ENCODE measurements around the gene CEL. TPM values are rescaled to one million over a fixed set of nuclear protein-coding genes. Genes with fewer than 3 reads are reported as not detected.

Gene CEL
- total RNA-seq, 2 donors from 2014 or later: 0.78 to 5.3 TPM

DNA sequence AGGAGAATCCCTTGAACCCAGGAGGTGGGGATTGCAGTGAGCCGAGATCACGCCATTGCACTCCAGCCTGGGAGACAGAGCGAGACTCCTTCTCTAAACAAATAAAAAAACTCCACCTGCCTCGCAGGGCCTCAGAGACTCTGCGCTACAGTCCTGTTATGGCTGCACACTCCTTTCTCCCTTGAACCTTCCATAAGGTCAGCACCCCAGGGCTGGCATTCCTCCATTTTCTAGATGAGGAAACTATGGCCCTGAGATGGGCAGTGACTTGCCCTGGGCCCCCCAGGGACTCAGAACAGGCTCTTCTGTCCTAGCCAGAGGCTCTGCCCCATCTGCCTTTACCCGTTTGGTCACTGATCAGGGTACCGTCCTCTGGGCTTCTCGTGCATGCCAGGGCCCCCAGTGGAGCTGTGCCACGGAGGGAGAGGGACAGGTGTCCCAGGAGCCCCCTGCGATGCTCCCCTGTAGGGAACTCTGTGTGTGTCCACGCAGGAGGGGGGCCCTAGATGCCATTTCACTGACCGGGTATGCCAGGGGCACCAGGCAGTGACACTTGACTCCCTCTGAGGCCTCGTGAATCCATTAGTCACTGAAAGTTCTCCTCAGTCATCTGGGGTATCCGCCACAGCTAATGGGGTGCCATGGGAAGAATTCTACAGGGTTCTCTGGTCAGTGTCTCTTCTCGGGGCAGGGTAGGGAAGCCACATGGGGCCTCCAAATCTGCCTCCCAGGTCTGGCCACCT lies 43.1 kb downstream of the CEL start:
- no peak for ATAC-seq (ENCODE audit: insufficient number of reproducible peaks, low FRiP score, low read depth)

DNA sequence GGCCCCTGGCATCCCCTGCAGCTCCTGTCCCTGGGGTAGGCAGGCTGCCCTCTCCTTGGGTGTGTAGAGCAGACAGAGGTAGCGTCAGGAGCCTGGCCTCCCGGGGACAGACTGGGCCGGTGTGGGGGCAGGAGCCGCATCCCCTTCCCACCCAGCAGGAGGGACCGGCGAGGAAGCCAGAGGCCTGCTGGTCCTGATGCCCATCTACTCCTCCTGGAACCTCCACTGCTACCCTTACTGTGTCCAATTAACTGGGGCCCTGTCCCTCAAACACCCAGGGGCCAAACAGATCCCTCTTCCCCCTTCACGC lies 43.6 kb downstream of the CEL start:
- TF ChIP-seq, protein P1, sequence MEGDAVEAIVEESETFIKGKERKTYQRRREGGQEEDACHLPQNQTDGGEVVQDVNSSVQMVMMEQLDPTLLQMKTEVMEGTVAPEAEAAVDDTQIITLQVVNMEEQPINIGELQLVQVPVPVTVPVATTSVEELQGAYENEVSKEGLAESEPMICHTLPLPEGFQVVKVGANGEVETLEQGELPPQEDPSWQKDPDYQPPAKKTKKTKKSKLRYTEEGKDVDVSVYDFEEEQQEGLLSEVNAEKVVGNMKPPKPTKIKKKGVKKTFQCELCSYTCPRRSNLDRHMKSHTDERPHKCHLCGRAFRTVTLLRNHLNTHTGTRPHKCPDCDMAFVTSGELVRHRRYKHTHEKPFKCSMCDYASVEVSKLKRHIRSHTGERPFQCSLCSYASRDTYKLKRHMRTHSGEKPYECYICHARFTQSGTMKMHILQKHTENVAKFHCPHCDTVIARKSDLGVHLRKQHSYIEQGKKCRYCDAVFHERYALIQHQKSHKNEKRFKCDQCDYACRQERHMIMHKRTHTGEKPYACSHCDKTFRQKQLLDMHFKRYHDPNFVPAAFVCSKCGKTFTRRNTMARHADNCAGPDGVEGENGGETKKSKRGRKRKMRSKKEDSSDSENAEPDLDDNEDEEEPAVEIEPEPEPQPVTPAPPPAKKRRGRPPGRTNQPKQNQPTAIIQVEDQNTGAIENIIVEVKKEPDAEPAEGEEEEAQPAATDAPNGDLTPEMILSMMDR (IDR thresholded peaks at IDR 0.05): no peak
- Histone ChIP-seq H3K9me3 (no peaks in the 10 kb centered on the region), H3K4me1 (ENCODE audit: control insufficient read depth in 1 of 2, low read depth in 2 of 2) (no peaks in the 10 kb centered on the region), H3K27ac (no peak overlapping the region), H3K4me3 (no peak overlapping the region), H3K36me3 (peaks cover 84% of the 10 kb centered on the region), H3K27me3 (replicated peaks; ENCODE audit: insufficient read depth) (no peaks in the 10 kb centered on the region)
- DNase-seq (ENCODE audit: low spot score) (no peak), ATAC-seq (ENCODE audit: insufficient number of reproducible peaks, low FRiP score, low read depth) (no peak)

More for the DNA sequence above, 43.1 kb downstream of the CEL start:
- H3K27ac ChIP-seq: no peak overlapping the region
- no peaks in the 10 kb centered on the region for H3K4me1 ChIP-seq (ENCODE audit: control insufficient read depth in 1 of 2, low read depth in 2 of 2)
- TF ChIP-seq, protein P1 (IDR thresholded peaks at IDR 0.05): no peak
- no peaks in the 10 kb centered on the region for H3K9me3 ChIP-seq
- H3K27me3 ChIP-seq (replicated peaks; ENCODE audit: insufficient read depth): no peaks in the 10 kb centered on the region
- peak; percentile 1 for DNase-seq (ENCODE audit: low spot score)
- no peak overlapping the region for H3K4me3 ChIP-seq
- peaks cover 86% of the 10 kb centered on the region for H3K36me3 ChIP-seq

DNA sequence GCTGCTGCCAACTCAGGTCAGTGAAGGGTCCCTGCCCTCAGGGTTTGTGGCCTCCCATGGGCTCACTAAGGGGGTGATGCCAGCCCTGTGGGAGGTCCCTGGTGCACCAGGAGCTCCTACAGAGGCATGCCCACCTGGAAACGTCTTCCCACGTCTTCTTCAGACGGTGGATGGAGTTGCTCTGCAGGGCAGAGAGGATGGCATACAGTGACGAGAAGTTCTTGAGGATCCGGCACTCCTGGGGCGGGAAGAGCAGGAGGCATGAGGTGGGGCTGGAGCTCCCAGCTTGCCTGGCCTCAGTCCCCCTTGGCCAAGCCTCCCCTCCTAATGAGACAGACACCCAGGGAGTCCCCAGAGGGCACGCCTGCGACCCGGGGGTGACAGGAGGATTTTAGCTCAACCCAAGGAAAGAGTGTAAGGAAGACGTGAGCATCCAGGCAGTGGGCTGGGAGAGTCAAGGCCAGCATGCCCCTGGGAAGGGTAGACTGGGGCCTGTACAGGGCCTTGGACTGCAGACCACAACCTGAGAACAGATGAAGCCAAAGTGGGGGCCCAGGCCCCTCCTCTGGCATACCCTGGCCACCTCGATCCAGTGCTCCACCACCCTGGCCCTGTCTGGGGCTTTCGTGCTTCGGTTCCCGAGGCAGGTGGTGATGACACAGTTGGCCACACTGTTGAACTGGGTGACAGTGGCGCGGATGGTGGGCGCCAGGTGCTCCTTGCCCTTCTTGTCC lies 44.9 kb downstream of the CEL start:
- no peak for ATAC-seq (ENCODE audit: insufficient number of reproducible peaks, low FRiP score, low read depth)
- Histone ChIP-seq H3K9me3 (no peaks in the 10 kb centered on the region), H3K36me3 (peaks cover 72% of the 10 kb centered on the region), H3K27ac (no peak overlapping the region), H3K4me1 (ENCODE audit: control insufficient read depth in 1 of 2, low read depth in 2 of 2) (no peaks in the 10 kb centered on the region), H3K27me3 (replicated peaks; ENCODE audit: insufficient read depth) (no peaks in the 10 kb centered on the region), H3K4me3 (no peak overlapping the region)
- TF ChIP-seq, protein P1 (IDR thresholded peaks at IDR 0.05): no peak
- DNase-seq (ENCODE audit: low spot score): no peak

DNA sequence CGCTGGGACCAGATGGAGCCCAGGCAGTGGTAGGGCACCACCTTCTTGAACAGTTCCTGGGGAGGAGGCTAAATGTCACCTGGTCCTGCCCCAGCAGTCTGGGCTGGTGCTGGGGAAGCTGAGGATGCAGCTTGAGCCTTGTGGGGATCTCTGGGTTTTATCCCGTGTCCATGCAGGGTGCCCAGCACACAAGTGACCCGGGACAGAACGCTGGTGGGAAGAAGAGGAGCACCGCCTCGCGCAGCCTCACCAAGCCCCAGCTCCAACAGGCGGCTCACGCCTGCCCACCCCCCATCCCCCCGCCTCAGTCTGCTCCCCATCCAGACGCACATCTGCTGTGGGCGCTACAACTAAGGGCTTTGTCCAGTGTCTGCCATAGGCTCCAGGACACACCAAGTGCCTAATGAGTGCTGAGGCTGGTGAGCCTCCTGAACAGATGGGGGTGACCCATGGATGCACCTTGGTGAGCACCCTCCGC lies 45.5 kb downstream of the CEL start:
- no peak overlapping the region for H3K4me3 ChIP-seq
- no peaks in the 10 kb centered on the region for H3K9me3 ChIP-seq
- TF ChIP-seq, protein P1 (IDR thresholded peaks at IDR 0.05): no peak
- no peak for DNase-seq (ENCODE audit: low spot score)
- H3K27me3 ChIP-seq (replicated peaks; ENCODE audit: insufficient read depth): no peaks in the 10 kb centered on the region
- H3K27ac ChIP-seq: no peak overlapping the region
- H3K4me1 ChIP-seq (ENCODE audit: control insufficient read depth in 1 of 2, low read depth in 2 of 2): no peaks in the 10 kb centered on the region
- H3K36me3 ChIP-seq: peaks cover 66% of the 10 kb centered on the region
- no peak for ATAC-seq (ENCODE audit: insufficient number of reproducible peaks, low FRiP score, low read depth)

DNA sequence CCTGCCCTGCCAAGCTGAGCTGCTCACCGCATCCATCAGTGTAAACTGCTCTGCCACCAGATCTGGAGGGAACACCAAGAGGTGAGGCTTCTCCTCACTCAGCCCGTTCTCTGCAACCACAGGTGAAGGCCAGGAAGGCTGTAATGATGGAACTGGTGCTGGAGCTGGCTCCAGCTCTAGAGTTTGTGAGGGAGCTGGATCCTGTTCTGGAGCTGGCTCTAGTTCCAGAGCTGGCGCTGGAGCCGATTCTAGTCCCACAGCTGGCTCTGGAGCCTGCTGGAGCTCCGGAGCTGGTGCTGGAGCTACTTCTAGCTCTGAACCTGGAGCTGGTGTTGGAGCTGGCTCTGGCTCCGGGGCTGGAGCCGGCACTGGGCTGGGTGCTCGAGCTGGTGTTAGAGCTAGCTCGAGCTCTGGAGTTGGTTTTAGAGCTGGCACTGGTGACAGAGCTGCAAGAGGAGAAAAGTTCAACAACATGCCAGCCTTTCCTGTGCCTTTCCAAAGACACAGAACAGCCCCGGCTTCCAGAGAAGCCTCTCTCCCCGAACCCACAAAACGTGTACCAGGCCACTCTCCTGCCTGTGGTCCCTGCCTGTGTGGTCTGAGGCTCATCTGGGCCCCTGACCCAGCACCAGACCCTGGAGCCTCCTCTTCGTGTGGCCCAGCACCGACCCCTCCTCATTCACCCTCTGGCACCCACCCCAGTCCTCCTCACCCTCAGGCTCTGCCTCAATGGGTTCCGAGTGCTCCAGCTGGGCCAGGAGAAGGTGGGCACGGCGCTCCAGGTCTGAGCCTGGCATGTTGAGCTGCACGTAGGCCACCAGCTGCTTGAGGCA lies 46.4 kb downstream of the CEL start:
- Histone ChIP-seq H3K36me3 (peaks cover 59% of the 10 kb centered on the region), H3K27ac (no peak overlapping the region), H3K9me3 (no peaks in the 10 kb centered on the region), H3K4me3 (no peak overlapping the region), H3K4me1 (ENCODE audit: control insufficient read depth in 1 of 2, low read depth in 2 of 2) (peaks cover 5% of the 10 kb centered on the region in 2 donors), H3K27me3 (replicated peaks; ENCODE audit: insufficient read depth) (no peaks in the 10 kb centered on the region)
- no peak for DNase-seq (ENCODE audit: low spot score)
- ATAC-seq (ENCODE audit: insufficient number of reproducible peaks, low FRiP score, low read depth): no peak
- TF ChIP-seq, protein P1 (IDR thresholded peaks at IDR 0.05): no peak

All from thoracic aorta (tissue), 2 donors.